Body of pancreas (tissue), 4 donors: ENCODE measurements around the gene PCDHA3. TPM values are rescaled to one million over a fixed set of nuclear protein-coding genes. Genes with fewer than 3 reads are reported as not detected.
"Not testable (repeated sequence)": the region's sequence is repeated elsewhere in the genome, so short reads cannot be mapped to it uniquely, and the experiment has no call there.

ENCODE experiments used
- ATAC-seq: fragments of 150-250 bp; one replicate; pipeline ENCODE4 v1.9.1; 2016
- DNase-seq, 4 donors: peaks; one replicate each; pipeline ENCODE4 v3.0.0-alpha.2; 2019
- H3K27ac ChIP-seq, 4 donors: fragments of 200-600 bp; sonication (generic); 1 replicate in 3 of 4; 2 replicates in 1 of 4; pipeline versions ENCODE4 v1.5.1 to v1.6.1; 2016 to 2019; ENCODE audit warnings: mild to moderate bottlenecking in 1 of 4, mixed read lengths in 1 of 4, moderate library complexity in 1 of 4
- H3K27me3 ChIP-seq, 2 donors: fragments of 200-600 bp; sonication (generic); one replicate each; pipeline ENCODE4 v1.6.0; 2016; ENCODE audit warnings: mild to moderate bottlenecking in 1 of 2
- H3K36me3 ChIP-seq, 2 donors: fragments of 200-600 bp; sonication (generic); replicated peaks in 1 of 2; 2 replicates each; pipeline ENCODE4 v1.5.1; 2016; ENCODE audit warnings: low read depth in 2 of 2; ENCODE audit not compliant: insufficient read depth in 1 of 2
- H3K4me1 ChIP-seq: fragments of 200-600 bp; sonication (generic); one replicate; pipeline ENCODE4 v1.6.0; 2016
- H3K4me3 ChIP-seq, 2 donors: fragments of 200-600 bp; sonication (generic); 1 replicate in 1 of 2; 2 replicates in 1 of 2; pipeline ENCODE4 v1.5.1; 2016 to 2019
- H3K9me3 ChIP-seq, 3 donors: fragments of 200-600 bp; sonication (generic); 1 replicate in 2 of 3; 2 replicates in 1 of 3; pipeline ENCODE4 v1.5.1; 2016
- CTCF ChIP-seq, 7 experiments: fragments of 450-650 bp in 4 of 7; fragments of 200-600 bp in 3 of 7; sonication (generic) in 3 of 7; IDR thresholded peaks; one replicate each; pipeline ENCODE4 v1.5.1; 2016 to 2019; ENCODE audit warnings: antibody characterized with exemption in 7 of 7
- POLR2A ChIP-seq, 3 donors: fragments of 450-650 bp; IDR thresholded peaks; one replicate each; pipeline ENCODE4 v1.6.1; 2016; ENCODE audit warnings: antibody characterized with exemption in 3 of 3, mild to moderate bottlenecking in 2 of 3
- WGBS, 2 donors: methylation state at CpG; one replicate each; pipeline ENCODE4 v1.1.5; 2017; 5-methylcytosine and 5-hydroxymethylcytosine counted together
- intact Hi-C: fragments of 100-400 bp; cut with DNase I; formaldehyde crosslinking; loops from one replicate; pipeline ENCODE4 v1.15.1; 2023
- total RNA-seq, 2 donors: library from RNA; depleted of rRNA; stranded (reverse); fragments of >200 nt; gene quantifications; one replicate each; pipeline ENCODE4 v1.1.0, GENCODE V29; 2016

The PCDHA3 gene
- total RNA-seq, 2 donors from 2014 or later = 0.99 to 1.0 TPM

- TF ChIP-seq CTCF (IDR thresholded peaks at IDR 0.05) (peak in 3 of 7 experiments; percentile 5 to 27 (median 9)), POLR2A (IDR thresholded peaks at IDR 0.05) (no peak)
- no peak for DNase-seq
- 14 to 21% methylated on average over 21 to 27 of the region's 27 CpGs for WGBS, 2 donors
- ATAC-seq = no peak
- no peaks in the 10 kb centered on the region for H3K27me3 ChIP-seq
- intact Hi-C loops = no loop called here
- H3K27ac ChIP-seq = no peak within 1 kb of the TSS
- H3K36me3 ChIP-seq = no peaks in the 10 kb centered on the region
- H3K4me1 ChIP-seq = no peaks in the 10 kb centered on the region
- H3K9me3 ChIP-seq = peaks cover 0 to 55% (median 2%) of the 10 kb centered on the region in 3 donors
- H3K4me3 ChIP-seq = no peak within 1 kb of the TSS
Observed at GRCh38 chr5:140794595-140795258, 6.1 kb upstream of the PCDHA3 start, which contains the start of gene PCDHA2. TSS of gene PCDHA2 (plus strand) at chr5:140794852.

DNA sequence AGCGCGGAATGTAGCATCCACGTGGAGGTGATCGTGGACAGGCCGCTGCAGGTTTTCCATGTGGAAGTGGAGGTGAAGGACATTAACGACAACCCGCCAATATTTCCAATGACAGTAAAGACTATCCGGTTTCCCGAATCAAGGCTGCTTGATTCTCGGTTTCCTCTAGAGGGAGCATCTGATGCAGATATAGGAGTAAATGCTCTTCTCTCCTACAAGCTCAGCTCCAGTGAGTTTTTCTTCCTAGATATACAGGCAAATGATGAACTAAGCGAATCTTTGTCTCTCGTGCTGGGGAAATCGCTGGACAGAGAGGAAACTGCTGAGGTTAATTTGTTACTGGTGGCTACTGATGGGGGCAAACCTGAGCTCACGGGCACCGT, 5.6 kb upstream of the PCDHA3 start:
- no peak overlapping the region for H3K4me3 ChIP-seq
- WGBS, 2 donors = 15 to 22% methylated on average over 14 to 15 of the region's 15 CpGs
- DNase-seq (no peak), ATAC-seq (no peak)
- H3K4me1 ChIP-seq = no peaks in the 10 kb centered on the region
- H3K36me3 ChIP-seq = no peaks in the 10 kb centered on the region
- intact Hi-C loops = no loop called here
- TF ChIP-seq CTCF (IDR thresholded peaks at IDR 0.05) (no peak), POLR2A (IDR thresholded peaks at IDR 0.05) (no peak)
- peaks cover 0 to 55% (median 2%) of the 10 kb centered on the region in 3 donors for H3K9me3 ChIP-seq
- no peak overlapping the region for H3K27ac ChIP-seq
- H3K27me3 ChIP-seq = no peaks in the 10 kb centered on the region

DNA sequence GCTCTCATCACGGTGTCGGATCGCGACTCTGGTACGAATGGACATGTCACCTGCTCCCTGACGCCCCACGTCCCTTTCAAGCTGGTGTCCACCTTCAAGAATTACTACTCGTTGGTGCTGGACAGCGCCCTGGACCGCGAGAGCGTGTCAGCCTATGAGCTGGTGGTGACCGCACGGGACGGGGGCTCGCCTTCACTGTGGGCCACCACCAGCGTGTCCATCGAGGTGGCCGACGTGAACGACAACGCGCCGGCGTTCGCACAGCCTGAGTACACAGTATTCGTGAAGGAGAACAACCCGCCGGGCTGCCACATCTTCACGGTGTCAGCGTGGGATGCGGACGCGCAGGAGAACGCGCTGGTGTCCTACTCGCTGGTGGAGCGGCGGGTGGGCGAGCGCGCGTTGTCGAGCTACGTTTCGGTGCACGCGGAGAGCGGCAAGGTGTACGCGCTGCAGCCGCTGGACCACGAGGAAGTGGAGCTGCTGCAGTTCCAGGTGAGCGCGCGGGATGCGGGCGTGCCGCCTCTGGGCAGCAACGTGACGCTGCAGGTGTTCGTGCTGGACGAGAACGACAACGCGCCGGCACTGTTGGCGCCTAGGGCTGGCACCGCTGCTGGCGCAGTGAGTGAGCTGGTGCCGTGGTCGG, 4.7 kb upstream of the PCDHA3 start:
- WGBS, 2 donors = 37 to 40% methylated on average over 16 to 72 of the region's 72 CpGs
- H3K4me3 ChIP-seq, DNase-seq, ATAC-seq, intact Hi-C loops, H3K4me1 ChIP-seq, H3K36me3 ChIP-seq, H3K27ac ChIP-seq, H3K27me3 ChIP-seq: not testable (repeated sequence)
- H3K9me3 ChIP-seq = peaks cover 0 to 56% (median 2%) of the 10 kb centered on the region in 3 donors

- no peak for TF ChIP-seq POLR2A (IDR thresholded peaks at IDR 0.05)
- no peak for TF ChIP-seq CTCF (IDR thresholded peaks at IDR 0.05)
- ATAC-seq = no peak
- Histone ChIP-seq H3K27me3 (no peaks in the 10 kb centered on the region), H3K36me3 (no peaks in the 10 kb centered on the region), H3K27ac (no peak overlapping the region), H3K9me3 (peaks cover 0 to 57% (median 2%) of the 10 kb centered on the region in 3 donors), H3K4me1 (no peaks in the 10 kb centered on the region), H3K4me3 (no peak overlapping the region)
- WGBS, 2 donors = 44% methylated on average over 39 of the region's 39 CpGs; no CpG with 5 or more reads in 1 of the 2 donors
- no peak for DNase-seq
- intact Hi-C loops = no loop called here
Observed at GRCh38 chr5:140796718-140797095, 4.2 kb upstream of the PCDHA3 start.

DNA sequence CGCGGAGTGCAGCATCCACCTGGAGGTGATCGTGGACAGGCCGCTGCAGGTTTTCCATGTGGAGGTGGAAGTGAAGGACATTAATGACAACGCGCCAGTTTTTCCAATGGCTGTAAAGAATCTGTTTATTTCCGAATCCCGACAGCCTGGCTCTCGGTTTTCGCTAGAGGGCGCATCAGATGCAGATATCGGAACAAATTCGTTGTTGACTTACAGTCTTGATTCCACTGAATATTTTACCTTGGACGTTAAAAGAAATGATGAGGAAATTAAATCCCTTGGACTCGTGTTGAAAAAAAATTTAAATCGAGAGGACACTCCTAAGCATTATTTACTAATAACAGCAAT, 611 bp downstream of the PCDHA3 start:
- H3K4me3 ChIP-seq = no peak overlapping the region
- TF ChIP-seq POLR2A (IDR thresholded peaks at IDR 0.05) = no peak
- TF ChIP-seq CTCF (IDR thresholded peaks at IDR 0.05) = peak in 5 of 7 experiments; percentile 8 to 35 (median 20)
- H3K4me1 ChIP-seq = no peaks in the 10 kb centered on the region
- H3K27me3 ChIP-seq = no peaks in the 10 kb centered on the region
- peak overlapping the region in 1 of 4 donors; percentile 18 for H3K27ac ChIP-seq
- ATAC-seq (no peak), DNase-seq (peak in 2 of 4 donors; percentile 22 to 46)
- intact Hi-C loops = no loop called here
- WGBS, 2 donors = 9 to 20% methylated on average over 14 to 16 of the region's 16 CpGs
- peaks cover 0 to 39% (median 4%) of the 10 kb centered on the region in 3 donors for H3K9me3 ChIP-seq
- no peaks in the 10 kb centered on the region for H3K36me3 ChIP-seq

GRCh38 chr5:140802381-140802780, 1.5 kb downstream of the PCDHA3 start:
- not testable (repeated sequence) for H3K27me3 ChIP-seq, ATAC-seq

More at GRCh38 chr5:140802381-140802780, 1.5 kb downstream of the PCDHA3 start:
- H3K36me3 ChIP-seq, H3K4me3 ChIP-seq, intact Hi-C loops, H3K4me1 ChIP-seq, H3K27ac ChIP-seq, DNase-seq: not testable (repeated sequence)
- WGBS, 2 donors = 34 to 53% methylated on average over 6 to 43 of the region's 45 CpGs
- peaks cover 0 to 37% (median 3%) of the 10 kb centered on the region in 3 donors for H3K9me3 ChIP-seq
